SH-SY5Y (cell line): Measurements from ENCODE around the gene RSBN1.

Experiments
- GATA2 ChIP-seq: IDR thresholded peaks from 2 replicates; pipeline ENCODE4 v1.6.1; 2011; ENCODE audit warnings: mild to moderate bottlenecking, low read depth, low read length
- GATA3 ChIP-seq: IDR thresholded peaks from 2 replicates; pipeline ENCODE4 v1.6.1; 2011; ENCODE audit warnings: low read depth, mild to moderate bottlenecking, low read length, moderate library complexity

The RSBN1 gene

GRCh38 chr1:113835686-113836290, 23.5 kb upstream of the RSBN1 start:
- TF ChIP-seq GATA3 = no peak
- TF ChIP-seq GATA2 = no peak

DNA sequence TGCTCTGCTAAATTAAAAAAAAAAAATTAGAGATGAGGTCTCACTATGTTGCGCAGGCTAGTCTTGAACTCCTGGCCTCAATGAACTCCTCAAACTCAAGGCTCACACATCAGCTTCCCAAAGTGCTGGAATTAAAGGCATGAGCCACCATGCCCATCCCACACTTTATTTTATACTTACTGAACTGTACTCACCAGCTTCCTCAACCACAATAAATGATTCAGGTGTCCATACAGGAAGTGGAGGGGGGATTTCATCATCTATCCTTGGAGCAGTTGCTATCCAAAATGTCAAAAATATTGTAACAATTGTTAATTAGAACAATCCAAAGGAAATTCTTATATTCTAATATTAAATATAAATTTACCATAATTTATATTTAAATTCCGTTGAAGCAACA, 22.4 kb upstream of the RSBN1 start:
- TF ChIP-seq GATA2 (no peak), GATA3 (no peak)

DNA sequence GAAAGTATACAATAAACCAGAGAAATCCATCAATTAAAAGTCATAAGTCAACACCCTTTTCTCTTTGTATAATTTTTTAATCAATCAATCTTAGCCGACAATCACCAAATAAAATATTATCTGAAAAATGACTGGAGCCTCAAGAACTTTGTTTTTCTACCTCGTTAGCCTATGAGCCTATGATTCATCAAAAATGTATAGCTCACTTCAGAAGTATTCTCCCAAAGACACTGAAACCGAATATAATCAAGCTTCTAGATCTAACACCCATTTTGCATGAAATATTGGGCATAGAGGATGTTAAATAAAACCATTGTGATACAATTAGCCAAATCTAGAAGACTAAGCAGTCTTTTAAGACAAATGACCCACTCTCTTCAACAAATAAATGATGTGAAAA, 17.8 kb upstream of the RSBN1 start:
- TF ChIP-seq GATA3 = no peak
- no peak for TF ChIP-seq GATA2

- TF ChIP-seq GATA2 (no peak), GATA3 (no peak)
Measured at GRCh38 chr1:113821916-113822315, 9.6 kb upstream of the RSBN1 start.

DNA sequence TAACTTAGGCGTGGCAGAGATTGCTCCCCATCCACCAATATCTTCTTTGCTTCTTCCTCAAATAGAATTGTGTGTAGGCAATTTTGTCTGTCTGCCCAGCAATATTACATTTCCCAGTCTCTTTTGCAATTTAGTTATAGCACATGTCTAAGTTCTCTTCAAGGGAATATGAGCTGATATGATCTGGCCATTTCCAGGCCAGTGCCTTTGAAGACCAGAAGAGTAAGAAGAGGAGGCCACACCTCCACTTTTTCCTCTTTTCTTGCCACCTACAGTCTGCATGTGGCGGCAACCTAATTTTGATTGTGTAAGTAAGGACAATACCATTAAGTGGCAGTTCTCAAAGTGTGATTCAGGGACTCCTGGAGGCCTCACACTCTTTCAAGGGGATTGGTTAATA, 6.3 kb upstream of the RSBN1 start:
- TF ChIP-seq GATA3 (no peak), GATA2 (no peak)

DNA sequence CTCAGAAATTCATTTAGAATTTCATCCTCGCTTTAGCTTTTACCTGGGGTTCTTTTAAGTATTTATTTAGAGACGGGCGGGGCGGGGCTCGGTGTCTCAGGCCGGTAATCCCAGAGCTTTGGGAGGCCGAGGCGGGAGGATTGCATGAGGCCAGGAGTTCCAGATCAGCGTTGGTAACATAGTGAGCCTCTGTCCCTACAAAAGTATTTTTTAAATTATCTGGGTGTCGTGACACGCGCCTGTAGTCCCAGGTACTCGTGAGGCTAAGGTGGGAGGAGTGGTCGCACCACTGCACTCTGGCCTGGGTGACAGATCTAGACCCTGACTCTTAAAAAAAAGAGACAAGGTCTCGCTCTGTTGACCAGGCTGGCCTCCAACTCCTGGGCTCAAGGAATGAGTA, 942 bp upstream of the RSBN1 start:
- no peak for TF ChIP-seq GATA2
- no peak for TF ChIP-seq GATA3

- TF ChIP-seq GATA2 (no peak), GATA3 (no peak)
Measured at GRCh38 chr1:113812661-113813135, 422 bp upstream of the RSBN1 start.

DNA sequence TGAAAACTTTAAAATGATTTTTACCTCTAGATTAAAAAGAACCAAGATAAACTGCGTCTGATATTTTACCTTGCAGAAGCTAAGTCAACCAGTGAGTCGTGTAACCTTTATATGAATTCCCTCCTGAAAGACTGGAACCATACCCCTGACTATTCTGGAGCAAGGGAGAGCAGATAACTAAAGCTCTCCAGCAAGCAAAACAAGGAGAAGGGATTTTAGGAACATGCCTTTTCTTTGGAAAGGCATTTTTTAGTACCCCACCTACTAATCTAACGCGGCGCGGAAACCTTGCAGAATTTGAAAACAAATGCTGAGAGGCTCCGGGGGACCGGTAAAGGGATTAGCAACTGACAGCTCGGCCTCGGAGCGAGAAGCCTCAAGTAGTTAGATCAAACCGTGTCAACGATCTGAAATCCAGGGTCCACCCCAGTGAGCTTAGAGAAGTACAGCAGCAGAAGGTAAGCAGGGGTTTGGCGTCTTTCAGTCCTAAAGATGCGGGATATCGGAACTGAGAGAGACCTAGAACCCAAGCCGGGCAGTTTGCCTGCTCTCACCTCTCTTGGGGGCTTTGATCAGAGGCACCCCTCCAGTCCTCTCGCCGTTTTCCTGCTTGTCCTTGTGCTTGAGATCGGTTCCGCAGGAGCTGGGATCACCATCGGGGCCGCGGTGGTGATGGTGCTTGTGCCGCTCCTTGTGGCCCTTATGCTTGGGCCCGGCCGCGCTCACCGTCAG, 954 bp downstream of the RSBN1 start:
- TF ChIP-seq GATA3 (no peak), GATA2 (no peak)

GRCh38 chr1:113809670-113810602, 2.3 kb downstream of the RSBN1 start:
- TF ChIP-seq GATA3 = no peak
- TF ChIP-seq GATA2 = no peak

- TF ChIP-seq GATA2 (no peak), GATA3 (no peak)
Measured at GRCh38 chr1:113808450-113809195, 3.7 kb downstream of the RSBN1 start.

GRCh38 chr1:113805639-113806038, 6.6 kb downstream of the RSBN1 start:
- TF ChIP-seq GATA3 (no peak), GATA2 (no peak)

- TF ChIP-seq GATA3 = no peak
- TF ChIP-seq GATA2 = no peak
Measured at GRCh38 chr1:113805256-113805531, 7.1 kb downstream of the RSBN1 start.

DNA sequence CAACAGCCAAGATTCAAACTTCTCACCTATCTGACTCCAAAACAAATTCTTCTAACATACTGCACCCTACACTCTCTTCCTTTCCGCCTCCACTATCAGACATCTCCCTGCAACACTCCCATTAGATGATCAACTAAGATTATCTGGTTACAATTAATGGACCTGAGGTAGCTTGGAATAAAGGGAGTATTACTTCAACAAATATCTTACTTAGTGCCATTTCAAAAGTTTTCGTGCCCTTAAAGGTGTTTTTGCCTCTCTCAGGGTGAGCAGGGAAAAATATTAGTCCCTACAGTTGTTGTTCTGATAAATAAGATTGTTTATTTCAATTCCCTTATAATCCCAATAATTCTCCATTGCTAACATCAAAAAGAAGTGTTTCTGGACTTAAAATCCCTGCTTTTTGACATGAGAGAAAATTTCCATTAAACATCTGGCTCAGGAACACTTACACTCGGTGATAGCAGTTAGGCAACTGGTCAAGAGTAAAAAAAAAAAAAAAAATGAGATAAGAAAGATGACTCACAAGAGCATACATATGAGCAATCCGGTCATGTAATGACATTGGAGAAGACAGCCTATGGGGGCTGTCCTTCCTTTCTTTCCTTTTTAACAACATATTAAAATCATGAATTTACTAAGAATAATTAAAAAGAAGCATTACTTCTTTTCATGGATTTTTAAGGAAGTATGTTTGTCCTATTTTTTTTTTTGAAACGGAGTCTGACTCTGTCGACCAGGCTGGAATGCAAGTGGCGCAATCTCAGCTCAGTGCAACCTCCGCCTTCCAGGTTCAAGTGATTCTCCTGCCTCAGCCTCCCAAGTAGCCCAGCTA, 7.6 kb downstream of the RSBN1 start:
- TF ChIP-seq GATA2 (no peak), GATA3 (no peak; the same call in 1 of the 2 replicates)
